GM19043 (cell line): Measurements from ENCODE around the gene REXO4.

Source experiments
- ATAC-seq: cut with Tn5 transposase; IDR thresholded peaks from one replicate; pipeline ENCODE4 v1.9.1; 2021; ENCODE audit warnings: low read depth; ENCODE audit not compliant: unreplicated experiment

Gene REXO4

DNA sequence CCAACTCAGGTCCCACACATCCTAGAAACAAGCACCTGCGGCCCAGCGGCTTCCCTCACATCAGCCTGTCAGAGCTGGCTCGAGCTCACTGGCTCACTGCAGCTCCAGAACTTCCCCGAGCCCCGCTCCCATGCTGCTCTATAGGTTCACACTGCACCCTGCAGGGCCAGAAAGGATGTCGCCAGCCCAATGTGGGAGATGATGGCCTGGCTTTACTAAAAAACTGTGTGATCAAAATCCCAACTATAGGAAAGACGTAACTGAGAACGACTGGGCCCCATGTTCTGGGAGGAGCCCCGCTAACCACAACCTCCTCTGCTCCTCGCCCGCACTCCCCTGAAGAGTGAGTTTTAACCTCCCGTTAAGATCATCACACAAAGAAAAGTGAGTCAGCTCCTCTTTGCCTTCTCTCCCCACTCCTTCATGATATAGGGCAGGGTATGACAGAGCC is 46.5 kb downstream of the REXO4 start:
- no peak for ATAC-seq

DNA sequence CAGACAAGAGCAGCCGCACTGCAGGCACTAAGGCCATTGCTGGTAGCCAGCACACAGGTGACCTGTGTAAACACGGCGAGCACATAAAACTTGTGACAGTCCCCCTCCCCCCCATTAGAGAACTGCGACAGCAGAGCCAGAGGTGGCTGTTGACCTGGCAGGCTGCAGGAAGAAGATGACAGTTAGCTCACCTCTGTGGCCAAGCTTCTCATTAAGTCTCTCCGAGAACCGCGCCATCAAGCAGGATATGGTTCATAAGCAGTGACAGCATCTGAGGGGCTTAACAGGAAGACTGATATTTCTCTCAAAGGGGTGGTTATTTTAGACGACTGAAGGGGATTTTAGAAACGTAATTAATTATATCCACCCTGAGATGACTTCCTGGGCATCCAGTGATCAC is 47.1 kb downstream of the REXO4 start:
- no peak for ATAC-seq

DNA sequence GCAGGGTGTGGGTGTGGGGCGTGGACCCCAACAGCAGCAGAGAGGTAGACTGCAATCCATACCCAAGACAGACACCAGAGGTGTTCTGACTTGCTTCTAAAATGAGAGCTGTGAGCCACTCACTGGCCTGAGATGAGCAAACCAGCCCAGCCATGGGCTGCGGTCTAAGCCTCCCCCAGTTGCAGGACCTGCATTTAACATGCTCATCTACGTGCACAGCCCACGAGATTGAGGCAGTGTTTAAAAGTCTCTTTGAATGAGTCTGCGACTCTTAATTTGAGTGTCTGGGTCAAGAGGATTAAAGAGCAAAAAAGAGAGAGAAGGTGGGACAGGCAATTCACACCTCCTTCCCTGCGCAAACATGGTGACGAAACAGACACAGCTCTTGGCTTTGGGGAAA is 47.9 kb downstream of the REXO4 start:
- ATAC-seq: no peak

DNA sequence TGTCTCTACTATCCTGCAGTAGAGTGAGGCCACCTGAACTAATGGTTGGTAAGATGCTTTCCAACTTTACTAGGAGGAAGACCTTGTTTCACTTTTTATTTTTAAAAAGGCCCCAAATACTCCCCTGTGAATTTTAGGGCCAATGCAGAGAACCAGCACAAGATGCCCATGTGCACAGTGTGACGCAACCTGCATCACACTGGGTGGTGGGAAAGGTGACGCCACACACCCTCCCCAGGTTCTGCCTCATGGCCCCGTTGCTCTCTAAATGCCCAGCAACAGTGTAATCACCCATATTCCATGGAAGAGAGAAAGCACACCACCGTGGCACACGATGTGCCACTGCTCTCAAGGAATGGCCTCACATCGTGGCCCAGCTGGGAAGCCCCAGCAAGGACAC is 48.4 kb downstream of the REXO4 start:
- ATAC-seq: no peak

DNA sequence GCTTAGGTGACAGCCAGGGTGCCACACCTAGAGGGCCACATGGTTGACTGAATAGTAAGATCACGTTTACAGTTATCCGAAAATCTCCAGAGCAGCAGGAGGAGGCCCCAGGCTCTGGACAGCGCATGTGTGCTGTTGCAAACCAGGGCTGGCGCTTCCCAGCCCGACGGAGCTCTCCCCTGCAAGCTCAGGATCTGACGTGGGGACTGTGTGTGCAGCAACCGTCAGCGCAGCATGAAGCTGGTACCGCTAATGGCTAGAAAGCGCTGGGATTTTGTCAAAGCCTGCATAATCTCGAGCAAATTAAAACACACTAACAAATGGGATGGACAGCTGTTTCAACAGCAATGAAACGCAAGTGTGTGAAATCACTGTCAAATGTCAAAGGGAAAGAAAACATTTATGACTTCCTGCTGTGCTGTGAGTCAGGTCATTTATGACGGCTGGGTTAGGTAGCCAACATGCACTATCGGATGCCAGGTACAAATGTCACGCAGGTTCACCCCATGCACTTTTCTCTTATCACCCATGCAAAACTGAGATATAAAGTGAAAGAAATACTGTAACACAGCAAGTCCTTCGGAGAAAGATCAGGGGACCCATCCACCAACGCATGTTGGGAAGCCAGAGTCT is 49.4 kb downstream of the REXO4 start:
- no peak for ATAC-seq

DNA sequence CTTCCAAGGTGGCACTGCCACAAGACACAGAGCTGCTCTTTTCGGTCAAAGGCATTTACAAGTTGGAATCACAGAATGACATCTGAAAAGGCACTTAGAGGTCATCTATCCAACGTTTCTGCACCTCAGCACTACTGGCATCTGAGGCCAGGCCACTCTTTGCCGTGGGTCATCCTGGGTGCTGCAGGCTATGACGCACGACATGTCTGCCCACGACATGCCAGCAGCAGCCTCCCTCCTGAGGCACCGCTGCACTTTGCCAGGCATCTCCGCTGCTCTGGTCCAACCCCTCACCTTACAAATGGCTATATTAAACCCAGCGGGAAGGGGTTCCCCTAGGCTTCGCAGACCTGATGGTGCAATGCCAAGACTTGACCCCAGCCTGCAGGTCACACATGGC is 50.0 kb downstream of the REXO4 start:
- ATAC-seq: no peak

DNA sequence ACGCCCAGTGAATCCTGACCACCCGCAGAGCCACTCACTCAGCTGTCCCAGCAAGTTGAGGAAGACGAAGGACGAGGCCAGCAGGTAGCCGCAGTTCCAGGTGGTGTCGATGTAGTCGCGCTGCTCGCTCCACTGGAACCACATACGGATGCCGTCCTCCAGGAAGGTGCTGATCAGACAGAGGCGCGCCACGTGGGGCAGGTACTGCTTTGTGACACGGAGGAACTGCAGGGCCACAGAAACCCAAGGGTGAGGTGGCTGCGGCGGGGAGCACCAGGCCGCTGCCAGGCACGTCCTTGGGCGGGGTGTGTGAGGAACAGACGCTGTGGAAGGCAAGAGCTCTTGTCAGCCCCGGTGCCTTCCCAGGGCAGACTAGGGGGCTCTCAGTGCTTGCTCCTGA is 50.6 kb downstream of the REXO4 start:
- no peak for ATAC-seq

- no peak for ATAC-seq
Observed at GRCh38 chr9:133366435-133366834, 51.4 kb downstream of the REXO4 start.

GRCh38 chr9:133362359-133363044 is 55.3 kb downstream of the REXO4 start:
- no peak for ATAC-seq

- ATAC-seq: no peak
Observed at GRCh38 chr9:133361507-133362092, 56.2 kb downstream of the REXO4 start.

- no peak for ATAC-seq
Observed at GRCh38 chr9:133360400-133361393, 57.1 kb downstream of the REXO4 start.

- no peak for ATAC-seq
Observed at GRCh38 chr9:133359399-133360175, 58.2 kb downstream of the REXO4 start.

DNA sequence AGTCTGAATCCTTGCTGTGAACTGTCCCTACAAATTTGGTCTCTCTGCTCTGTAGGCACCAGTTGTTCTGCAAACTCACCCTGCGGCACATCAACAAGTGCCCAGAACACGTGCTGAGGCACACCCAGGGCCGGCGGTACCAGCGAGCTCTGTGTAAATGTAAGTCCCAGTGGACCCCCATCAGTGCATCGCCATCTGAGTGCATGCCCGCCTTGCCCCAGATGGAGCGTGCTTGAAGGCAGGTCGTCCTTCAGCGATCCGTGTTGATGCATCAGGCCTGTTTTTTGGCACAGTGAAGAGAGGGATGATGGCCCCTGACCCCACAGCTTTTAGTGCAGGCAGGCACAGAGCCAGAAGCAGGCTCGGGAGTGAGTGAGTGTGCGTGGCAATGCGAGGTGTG is 60.2 kb downstream of the REXO4 start:
- no peak for ATAC-seq

DNA sequence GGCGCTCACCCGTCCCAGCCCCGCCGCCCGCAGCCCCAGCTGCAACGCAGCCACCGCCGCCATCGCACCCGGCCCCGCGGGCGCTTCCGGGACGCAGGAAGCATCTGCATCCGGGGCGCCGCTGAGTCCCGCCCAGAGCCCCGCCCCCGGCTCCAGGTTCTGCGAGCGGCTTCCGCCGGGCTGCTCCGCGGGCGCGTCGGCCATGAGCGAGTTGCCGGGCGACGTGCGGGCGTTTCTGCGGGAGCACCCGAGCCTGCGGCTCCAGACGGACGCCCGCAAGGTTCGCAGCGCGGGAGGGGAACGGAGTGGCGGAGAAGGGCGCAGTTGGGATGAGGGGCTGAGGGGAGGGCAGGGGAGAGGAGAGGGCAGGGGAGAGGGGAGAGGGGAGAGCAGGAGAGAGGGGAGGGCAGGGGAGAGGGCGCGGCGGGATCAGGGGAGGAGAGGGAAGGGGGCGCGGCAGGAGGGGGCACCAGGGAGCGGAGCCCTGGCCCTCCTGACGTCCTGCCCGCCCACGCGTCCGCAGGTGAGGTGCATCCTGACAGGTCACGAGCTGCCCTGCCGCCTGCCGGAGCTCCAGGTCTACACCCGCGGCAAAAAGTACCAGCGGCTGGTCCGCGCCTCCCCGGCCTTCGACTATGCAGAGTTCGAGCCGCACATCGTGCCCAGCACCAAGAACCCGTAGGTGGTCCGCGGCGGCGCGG is 61.3 kb downstream of the REXO4 start, which contains the start of the genes SURF1 and SURF2:
Gene SURF1, minus strand, starts transcription at position 97 of the 701 bp plus-strand sequence. Its CDS starts 34 bp downstream, at position 63.
Gene SURF2, plus strand, starts transcription at position 160 of the 701 bp plus-strand sequence. Its CDS starts 43 bp downstream, at position 203.
- ATAC-seq: no peak
